ENCODE data around the gene GMNN.
A peak's percentile ranks its signal among the peaks of the same experiment; 100 is the strongest.
"Not testable (repeated sequence)": the region's sequence is repeated elsewhere in the genome, so short reads cannot be mapped to it uniquely, and the experiment has no call there.

GMNN gene

GRCh38 chr6:24774696-24775519 is at the start of gene GMNN:
Gene GMNN (plus strand): TSS chr6:24774937. CDS start chr6:24777247, 2,310 bp downstream.
- peak; percentile 93 for DNase-seq

DNA sequence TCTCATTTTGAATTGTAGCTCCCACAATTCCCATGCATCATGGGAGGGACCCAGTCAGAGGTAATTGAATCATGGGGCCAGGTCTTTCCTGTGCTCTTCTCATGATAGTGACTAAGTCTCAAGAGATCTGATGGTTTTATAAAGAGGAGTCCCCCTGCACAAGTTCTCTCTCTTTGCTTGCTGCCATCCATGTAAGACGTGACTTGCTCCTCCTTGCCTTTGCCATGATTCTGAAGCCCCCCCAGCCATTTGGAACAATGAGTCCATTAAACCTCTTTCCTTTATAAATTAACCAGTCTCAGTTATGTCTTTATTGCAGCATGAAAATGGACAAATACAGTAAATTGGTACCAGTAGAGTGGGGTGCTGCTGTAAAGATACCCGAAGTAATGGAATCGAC is 44.1 kb upstream of the GMNN start:
- not testable (repeated sequence) for DNase-seq

DNA sequence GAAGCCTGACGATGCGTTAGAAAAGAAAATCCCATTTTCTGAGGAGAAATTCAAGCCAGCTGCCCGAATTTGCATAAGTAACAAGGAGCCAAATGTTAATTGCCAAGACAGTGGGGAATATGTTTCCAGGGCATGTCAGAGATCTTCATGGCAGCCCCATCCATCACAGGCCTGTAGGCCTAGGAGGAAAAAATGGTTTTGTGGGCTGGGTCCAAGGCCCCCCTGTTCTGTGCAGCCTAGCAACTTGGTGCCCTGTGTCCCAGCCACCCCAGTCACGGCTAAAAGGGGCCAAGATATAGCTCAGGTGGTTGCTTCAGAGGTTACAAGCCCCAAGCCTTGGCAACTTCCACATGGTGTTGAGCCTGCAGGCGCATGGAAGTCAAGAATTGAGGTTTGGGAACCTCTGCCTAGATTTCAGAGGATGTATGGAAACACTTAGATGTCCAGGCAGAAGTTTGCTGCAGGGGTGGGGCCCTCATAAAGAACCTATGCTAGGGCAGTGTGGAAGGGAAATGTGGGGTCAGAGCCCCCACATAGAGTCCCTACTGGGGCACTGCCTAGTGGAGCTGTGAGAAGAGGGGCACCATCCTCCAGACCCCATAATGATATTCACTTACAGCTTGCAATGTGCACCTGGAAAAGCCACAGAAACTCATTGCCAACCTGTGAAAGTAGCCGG is 43.1 kb upstream of the GMNN start:
- DNase-seq = not testable (repeated sequence)

GRCh38 chr6:24734166-24734565 is 40.6 kb upstream of the GMNN start:
- no peak for DNase-seq

DNA sequence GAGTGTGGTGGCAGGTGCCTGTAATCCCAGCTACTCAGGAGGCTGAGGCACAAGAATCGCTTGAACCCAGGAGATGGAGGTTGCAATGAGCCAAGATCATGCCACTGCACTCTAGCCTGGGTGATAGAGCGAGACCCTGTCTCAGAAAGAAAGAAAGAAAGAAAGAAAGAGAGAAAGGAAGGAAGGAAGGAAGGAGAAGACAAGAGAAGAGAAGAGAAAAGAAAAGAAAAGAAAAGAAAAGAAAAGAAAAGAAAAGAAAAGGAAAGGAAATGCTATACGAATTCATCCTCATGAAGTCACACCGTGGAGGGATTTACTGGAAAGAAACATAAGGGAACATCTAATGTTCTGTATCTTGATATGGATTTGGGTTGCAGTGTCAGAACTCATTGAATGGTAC is 40.0 kb upstream of the GMNN start:
- DNase-seq = not testable (repeated sequence)

DNA sequence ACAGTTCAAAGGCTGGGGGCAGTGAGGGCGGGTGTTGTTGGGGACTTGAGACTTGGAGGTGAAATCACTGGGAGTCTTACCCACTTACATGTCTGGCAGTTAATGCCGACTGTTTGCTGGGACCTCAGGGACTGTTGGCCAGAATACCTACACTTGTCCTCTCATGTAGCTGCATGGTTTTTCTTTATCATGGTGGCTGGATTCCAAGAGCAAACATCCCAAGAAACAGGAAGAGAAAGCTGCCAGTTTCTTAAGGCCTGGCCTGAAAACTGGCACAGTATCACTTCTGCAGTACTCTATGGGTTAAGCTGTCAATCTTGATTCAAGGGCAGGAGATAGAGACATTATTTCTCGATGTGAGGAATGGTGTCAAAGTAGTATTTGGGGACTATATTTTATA is 36.0 kb upstream of the GMNN start:
- DNase-seq = no peak

DNA sequence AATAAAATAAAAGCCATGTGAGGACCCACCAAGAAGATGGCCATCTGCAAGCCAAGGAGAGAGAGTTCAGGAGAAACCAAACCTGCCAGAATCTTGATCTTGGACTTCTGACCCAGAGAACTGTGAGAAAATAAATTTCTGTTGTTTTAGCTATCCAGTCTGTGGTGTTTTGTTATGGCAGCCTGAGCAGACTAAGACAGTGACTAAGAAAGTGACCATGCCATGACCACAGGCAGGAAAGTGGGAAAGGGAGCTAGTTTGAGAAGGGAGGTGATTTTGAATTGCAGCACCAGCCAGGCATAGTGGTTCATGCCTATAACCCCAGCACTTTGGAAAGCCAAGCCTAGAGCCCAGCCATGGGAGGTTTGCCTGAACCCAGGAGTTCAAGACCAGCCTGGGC is 33.9 kb upstream of the GMNN start:
- DNase-seq = no peak

DNA sequence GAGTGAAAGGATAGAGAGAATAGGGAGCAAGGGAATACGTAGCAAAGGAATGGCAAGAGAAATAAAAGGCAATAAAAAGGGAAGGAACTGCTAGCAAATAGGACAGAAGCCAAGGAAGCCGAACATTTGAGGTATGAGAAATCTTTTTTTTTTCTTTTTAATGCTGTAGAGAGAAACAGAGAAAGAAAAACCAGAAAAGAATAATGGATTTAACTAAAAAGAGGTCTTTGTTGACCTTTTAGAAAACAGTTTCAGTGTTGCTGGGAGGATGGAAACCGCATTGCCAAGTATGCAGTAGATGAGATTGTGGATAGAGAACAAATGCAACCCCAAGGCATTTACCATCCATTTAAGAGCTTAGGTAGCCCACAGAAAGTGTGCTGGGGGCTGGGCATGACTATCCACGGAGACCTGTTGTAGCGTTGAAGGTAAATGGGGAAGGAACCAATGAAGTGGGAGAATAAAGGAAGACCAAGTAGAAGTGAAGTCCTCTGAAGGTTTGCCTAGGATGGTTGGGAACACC is 32.5 kb upstream of the GMNN start:
- DNase-seq = no peak

GRCh38 chr6:24743265-24743943 is 31.3 kb upstream of the GMNN start:
- no peak for DNase-seq

GRCh38 chr6:24743944-24744335 is 30.8 kb upstream of the GMNN start:
- DNase-seq = no peak

DNA sequence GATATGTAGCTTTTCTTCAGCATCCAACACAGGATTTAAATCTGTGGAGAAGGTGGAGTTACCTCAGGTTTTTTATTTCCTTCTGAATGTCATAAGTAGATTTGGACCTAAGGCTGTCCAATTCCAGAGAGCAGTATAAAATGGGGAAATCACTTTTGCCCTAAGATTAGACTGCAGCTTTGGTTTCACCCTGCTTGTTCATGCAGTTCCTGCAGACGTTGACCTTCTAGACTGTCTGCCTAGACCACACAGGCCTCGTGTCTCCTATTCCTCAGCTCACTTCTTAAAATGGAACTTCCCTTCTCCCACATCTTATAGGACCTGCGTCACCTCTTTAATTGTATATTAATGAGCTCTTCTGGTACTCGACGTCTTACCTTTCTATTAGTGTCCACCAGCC is 29.8 kb upstream of the GMNN start:
- DNase-seq = no peak

GRCh38 chr6:24749297-24749696 is 25.4 kb upstream of the GMNN start:
- DNase-seq = no peak

DNA sequence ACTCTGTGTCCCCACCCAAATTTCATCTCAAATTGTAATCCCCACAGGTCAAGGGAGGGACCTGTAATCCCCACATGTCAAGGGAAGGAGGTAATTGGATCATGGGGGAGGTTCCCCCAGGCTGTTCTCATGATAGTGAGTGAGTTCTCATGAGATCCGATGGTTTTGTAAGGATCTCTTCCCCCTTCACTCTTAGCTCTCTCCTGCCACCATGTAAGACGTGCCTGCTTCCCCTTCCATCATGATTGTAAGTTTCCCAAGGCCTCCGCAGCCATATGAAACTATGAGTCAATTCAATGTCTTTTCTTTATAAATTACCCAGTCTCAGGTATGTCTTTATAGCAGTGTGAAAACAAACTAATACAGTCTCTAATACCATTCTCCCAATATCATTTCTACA is 23.9 kb upstream of the GMNN start:
- not testable (repeated sequence) for DNase-seq

GRCh38 chr6:24752503-24752902 is 22.2 kb upstream of the GMNN start:
- no peak for DNase-seq

DNA sequence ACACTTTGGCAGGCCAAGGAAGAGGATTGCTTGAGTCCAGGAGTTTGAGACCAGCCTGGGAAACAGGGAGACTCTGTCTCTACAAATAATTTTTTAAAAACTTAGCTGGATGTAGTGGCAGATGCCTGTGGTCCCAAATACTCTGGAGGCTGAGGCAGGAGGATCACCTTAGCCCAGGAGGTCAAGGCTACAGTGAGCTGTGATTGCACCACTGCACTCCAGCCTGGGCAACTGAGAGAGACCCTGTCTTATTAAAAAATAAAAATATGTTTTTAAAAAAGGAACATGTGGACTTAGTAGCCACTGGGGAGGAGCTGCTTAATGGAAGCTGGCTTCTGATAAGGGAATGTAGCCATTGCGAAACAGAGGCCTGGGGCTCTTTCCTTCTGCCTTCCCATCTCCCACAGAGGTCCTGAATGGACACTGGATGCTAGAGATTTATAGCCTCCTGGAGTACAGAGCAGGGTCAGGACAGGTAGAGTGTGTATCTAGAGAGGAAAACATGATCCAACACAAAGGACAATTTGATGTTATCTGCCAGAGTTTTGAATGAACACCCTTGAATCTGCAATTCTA is 21.7 kb upstream of the GMNN start:
- DNase-seq = no peak

DNA sequence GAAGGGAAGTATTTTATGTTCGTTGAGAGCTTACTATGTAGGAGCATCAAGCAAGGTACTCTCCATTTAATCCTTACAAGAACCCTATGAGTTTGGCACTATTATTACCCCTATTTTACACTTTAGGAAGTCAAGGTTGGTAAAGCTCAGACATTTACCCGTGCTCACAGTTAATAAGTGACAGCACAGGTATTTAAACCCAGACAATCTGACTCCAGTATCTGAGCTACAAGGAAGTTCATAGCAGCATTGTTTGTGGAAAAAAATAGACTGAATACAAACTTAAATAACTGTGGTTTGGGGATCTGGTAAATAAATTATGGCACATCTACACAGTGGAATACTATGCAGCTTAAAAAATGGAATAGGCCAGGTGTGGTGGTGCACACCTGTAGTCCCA is 21.2 kb upstream of the GMNN start:
- no peak for DNase-seq

DNA sequence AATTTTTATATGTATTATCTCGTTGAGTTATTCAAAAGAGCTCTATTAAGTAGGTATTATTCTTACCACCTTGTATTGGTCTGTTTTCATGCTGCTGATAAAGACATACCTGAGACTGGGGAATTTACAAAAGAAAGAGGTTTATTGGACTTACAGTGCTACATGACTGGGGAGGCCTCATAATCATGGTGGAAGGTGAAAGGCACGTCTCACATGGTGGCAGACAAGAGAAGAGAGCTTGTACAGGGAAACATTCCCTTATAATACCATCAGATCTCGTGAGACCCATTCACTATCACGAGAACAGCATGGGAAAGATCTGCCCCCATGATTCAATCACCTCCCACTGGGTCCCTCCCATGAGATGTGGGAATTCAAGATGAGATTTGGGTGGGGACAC is 20.4 kb upstream of the GMNN start:
- not testable (repeated sequence) for DNase-seq

- DNase-seq = no peak
Observed at GRCh38 chr6:24755279-24755678, 19.5 kb upstream of the GMNN start.

GRCh38 chr6:24757611-24758010 is 17.1 kb upstream of the GMNN start:
- DNase-seq = no peak

DNA sequence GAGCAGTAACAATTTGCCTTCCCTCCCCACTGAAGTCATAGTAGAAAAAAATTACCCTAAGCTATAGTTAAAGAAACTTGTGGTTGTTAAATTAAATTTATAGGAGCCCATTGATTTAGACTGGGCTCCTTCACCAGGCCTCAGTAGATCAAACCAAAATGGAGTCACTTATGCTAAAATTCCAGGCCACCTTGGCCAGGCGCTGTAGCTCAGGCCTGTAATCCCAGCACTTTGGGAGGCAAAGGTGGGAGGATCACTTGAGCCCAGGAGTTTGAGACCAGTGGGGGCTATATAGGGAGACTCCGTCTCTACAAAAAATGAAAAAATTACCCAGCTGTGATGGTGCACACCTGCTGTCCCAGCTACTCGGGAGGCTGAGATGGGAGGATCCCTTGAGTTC is 15.0 kb upstream of the GMNN start:
- DNase-seq = no peak

DNA sequence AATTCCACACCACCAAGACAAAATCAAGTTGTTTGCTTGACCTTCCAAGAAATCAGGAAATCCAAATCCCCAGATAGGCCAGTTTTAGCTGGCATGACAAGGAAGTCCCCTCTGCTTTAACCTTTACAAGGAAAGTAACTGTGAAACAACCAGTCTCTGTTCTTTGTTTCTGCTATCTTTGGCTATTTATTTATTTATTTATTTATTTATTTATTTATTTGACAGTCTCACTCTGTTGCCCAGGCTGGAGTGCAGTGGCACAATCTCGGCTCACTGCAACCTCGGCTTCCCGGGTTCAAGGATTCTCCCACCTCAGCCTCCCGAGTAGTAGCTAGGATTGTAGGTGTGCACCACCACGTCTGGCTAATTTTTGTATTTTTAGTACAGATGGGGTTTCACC is 14.5 kb upstream of the GMNN start:
- no peak for DNase-seq

GRCh38 chr6:24761193-24761835 is 13.4 kb upstream of the GMNN start:
- no peak for DNase-seq

DNA sequence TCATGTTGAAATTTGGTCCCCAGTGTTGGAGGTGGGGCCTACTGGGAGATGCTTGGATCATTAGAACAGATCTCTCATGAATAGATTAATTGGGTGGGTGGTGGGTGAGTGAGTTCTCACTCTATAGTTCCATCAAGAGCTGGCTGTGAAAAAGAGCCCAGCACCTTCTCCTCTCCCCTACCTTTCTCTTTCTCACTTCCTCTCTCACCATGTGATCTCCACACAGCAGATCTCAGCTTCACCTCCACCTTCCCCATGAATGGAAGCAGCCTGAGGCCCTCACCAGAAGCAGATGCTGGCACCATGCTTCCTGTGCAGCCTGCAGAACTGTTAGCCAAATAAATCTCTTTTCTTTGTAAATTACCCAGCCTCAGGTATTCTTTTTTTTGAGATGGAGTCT is 12.9 kb upstream of the GMNN start:
- no peak for DNase-seq

All from activated effector memory CD4-positive, alpha-beta T cell treated with Interleukin-2 at 50 U/mL for 16 hours (primary cell).